B cell (primary cell): ENCODE data around the gene HTT. TPM values are rescaled to one million over a fixed set of nuclear protein-coding genes. Genes with fewer than 3 reads are reported as not detected.

Source experiments
- ATAC-seq: fragments of 200-7000 bp; cut with Tn5 transposase; one replicate; pipeline ENCODE4 v1.10.0; 2021; ENCODE audit warnings: low read depth, mild to moderate bottlenecking, moderate number of reproducible peaks, moderate library complexity
- CTCF ChIA-PET: fragments of 350-600 bp; sonication (Branson Sonifier 250); formaldehyde crosslinking; loops from one replicate; lab custom pipeline; 2021; ENCODE audit warnings: antibody characterized with exemption, inconsistent platforms; lab: Charles Lee
- POLR2A ChIA-PET: fragments of 350-600 bp; sonication (Branson Sonifier 250); formaldehyde crosslinking; loops from one replicate; lab custom pipeline; 2021; ENCODE audit warnings: antibody characterized with exemption; lab: Charles Lee
- DNase-seq: peaks from one replicate; pipeline ENCODE4 v3.0.0; 2013
- H2AFZ ChIP-seq: 2 replicates; pipeline ENCODE4 v1.6.1; 2012; ENCODE audit warnings: mild to moderate bottlenecking, low read depth, low read length; ENCODE audit not compliant: insufficient read depth, poor library complexity, severe bottlenecking
- H3K27ac ChIP-seq, 2 donors: 1 replicate in 1 of 2; 2 replicates in 1 of 2; pipeline ENCODE4 v1.5.1; 2012 to 2013; ENCODE audit warnings: low read length in 2 of 2, mild to moderate bottlenecking in 2 of 2, moderate library complexity in 1 of 2
- H3K27me3 ChIP-seq, 4 experiments: fragments of 200-600 bp in 1 of 4; sonication (generic) in 1 of 4; replicated peaks in 1 of 4; 1 replicate in 2 of 4; 2 replicates in 2 of 4; pipeline versions ENCODE4 v1.6.1 to v1.7.0; 2013 to 2016; ENCODE audit warnings: low read length in 3 of 4, mild to moderate bottlenecking in 2 of 4, mixed read lengths in 1 of 4, moderate library complexity in 1 of 4; ENCODE audit not compliant: insufficient read depth in 4 of 4, control insufficient read depth in 3 of 4; ENCODE audit errors: control extremely low read depth in 1 of 4
- H3K36me3 ChIP-seq, 2 experiments: replicated peaks in 1 of 2; 1 replicate in 1 of 2; 2 replicates in 1 of 2; pipeline versions ENCODE4 v1.6.1 to v1.7.1; 2013; ENCODE audit warnings: low read length in 1 of 2; ENCODE audit not compliant: insufficient read depth in 2 of 2, control insufficient read depth in 1 of 2; ENCODE audit errors: control extremely low read depth in 1 of 2, extremely low read depth in 1 of 2
- H3K4me1 ChIP-seq, 2 donors: fragments of 200-600 bp in 1 of 2; sonication (generic) in 1 of 2; 1 replicate in 1 of 2; 2 replicates in 1 of 2; pipeline versions ENCODE4 v1.5.1 to v1.6.1; 2013 to 2017; ENCODE audit warnings: low read length in 2 of 2; ENCODE audit not compliant: control insufficient read depth in 2 of 2, insufficient read depth in 2 of 2
- H3K4me2 ChIP-seq: replicated peaks from 2 replicates; pipeline ENCODE3; 2012; ENCODE audit warnings: mild to moderate bottlenecking, low read depth, low read length; ENCODE audit not compliant: poor library complexity, severe bottlenecking
- H3K4me3 ChIP-seq, 5 experiments: fragments of 200-600 bp in 1 of 5; sonication (generic) in 1 of 5; 1 replicate in 3 of 5; 2 replicates in 2 of 5; pipeline versions ENCODE4 v1.5.1 to v1.7.0; 2011 to 2016; ENCODE audit warnings: low read length in 4 of 5, mild to moderate bottlenecking in 4 of 5, low read depth in 2 of 5, control low read depth in 1 of 5, moderate library complexity in 1 of 5; ENCODE audit not compliant: insufficient read depth in 1 of 5; ENCODE audit errors: control extremely low read depth in 1 of 5, extremely low read depth in 1 of 5
- H3K79me2 ChIP-seq: fragments of 200-600 bp; sonication (generic); one replicate; pipeline ENCODE4 v1.6.0; 2016; ENCODE audit warnings: low read length; ENCODE audit not compliant: control insufficient read depth, insufficient read depth
- H3K9ac ChIP-seq: fragments of 200-600 bp; sonication (generic); 2 replicates; pipeline ENCODE4 v1.6.1; 2017; ENCODE audit warnings: mild to moderate bottlenecking, low read length, moderate library complexity
- H3K9me3 ChIP-seq, 3 donors: one replicate each; pipeline versions ENCODE4 v1.6.1 to v1.7.1; 2013; ENCODE audit warnings: low read length in 2 of 3; ENCODE audit not compliant: control insufficient read depth in 2 of 3, insufficient read depth in 1 of 3; ENCODE audit errors: control extremely low read depth in 1 of 3
- H4K20me1 ChIP-seq: 2 replicates; pipeline ENCODE4 v1.6.0; 2012; ENCODE audit warnings: mild to moderate bottlenecking, low read length; ENCODE audit not compliant: insufficient read depth, control insufficient read depth, poor library complexity, severe bottlenecking
- H3K27ac Mint-ChIP-seq: one replicate; pipeline ENCODE4 v1.8.0; 2021; ENCODE audit warnings: mixed read lengths
- H3K27me3 Mint-ChIP-seq: one replicate; pipeline ENCODE4 v1.8.0; 2021; ENCODE audit warnings: mixed read lengths
- H3K4me1 Mint-ChIP-seq: one replicate; pipeline ENCODE4 v1.8.0; 2021; ENCODE audit warnings: mixed read lengths
- H3K4me3 Mint-ChIP-seq: one replicate; pipeline ENCODE4 v1.8.0; 2021; ENCODE audit warnings: mixed read lengths
- H3K9me3 Mint-ChIP-seq: one replicate; pipeline ENCODE4 v1.8.0; 2022; ENCODE audit warnings: mixed read lengths; ENCODE audit not compliant: insufficient read depth
- EZH2 ChIP-seq: IDR thresholded peaks from 2 replicates; pipeline ENCODE4 v1.6.1; 2012; ENCODE audit warnings: borderline replicate concordance, low read depth, mild to moderate bottlenecking, moderate library complexity, low read length; ENCODE audit not compliant: insufficient read depth, poor library complexity, severe bottlenecking
- WGBS: methylation state at CpG from one replicate; pipeline ENCODE4 v1.1.5; 2013; ENCODE audit warnings: missing lambda C conversion rate; ENCODE audit not compliant: insufficient coverage; 5-methylcytosine and 5-hydroxymethylcytosine counted together
- intact Hi-C: fragments of 100-400 bp; cut with micrococcal nuclease; formaldehyde crosslinking; loops from one replicate; pipeline ENCODE4 v1.10.0; 2022
- polyA plus RNA-seq: library from polyadenylated mRNA; depleted of rRNA; stranded (reverse); fragments of >200 nt; gene quantifications from 2 replicates; pipeline ENCODE4 v1.2.3, GENCODE V29; 2012
- total RNA-seq, 2 donors: library from RNA; stranded (reverse); fragments of 120-200 nt in 1 of 2; gene quantifications; 1 replicate in 1 of 2; 2 replicates in 1 of 2; pipeline versions ENCODE4 v1.2.3 to v1.2.4, GENCODE V29; 2013 to 2022
- TF ChIP-seq, protein P1 (sequence below): fragments of 200-600 bp; IDR thresholded peaks from one replicate; pipeline ENCODE4 v1.8.0; 2022; ENCODE audit warnings: antibody characterized with exemption, mild to moderate bottlenecking

The HTT gene
- total and polyA plus RNA-seq, 2 donors (not counting 1 experiment from before 2014, with no cell fraction given), result 52.8 to 195 TPM

DNA sequence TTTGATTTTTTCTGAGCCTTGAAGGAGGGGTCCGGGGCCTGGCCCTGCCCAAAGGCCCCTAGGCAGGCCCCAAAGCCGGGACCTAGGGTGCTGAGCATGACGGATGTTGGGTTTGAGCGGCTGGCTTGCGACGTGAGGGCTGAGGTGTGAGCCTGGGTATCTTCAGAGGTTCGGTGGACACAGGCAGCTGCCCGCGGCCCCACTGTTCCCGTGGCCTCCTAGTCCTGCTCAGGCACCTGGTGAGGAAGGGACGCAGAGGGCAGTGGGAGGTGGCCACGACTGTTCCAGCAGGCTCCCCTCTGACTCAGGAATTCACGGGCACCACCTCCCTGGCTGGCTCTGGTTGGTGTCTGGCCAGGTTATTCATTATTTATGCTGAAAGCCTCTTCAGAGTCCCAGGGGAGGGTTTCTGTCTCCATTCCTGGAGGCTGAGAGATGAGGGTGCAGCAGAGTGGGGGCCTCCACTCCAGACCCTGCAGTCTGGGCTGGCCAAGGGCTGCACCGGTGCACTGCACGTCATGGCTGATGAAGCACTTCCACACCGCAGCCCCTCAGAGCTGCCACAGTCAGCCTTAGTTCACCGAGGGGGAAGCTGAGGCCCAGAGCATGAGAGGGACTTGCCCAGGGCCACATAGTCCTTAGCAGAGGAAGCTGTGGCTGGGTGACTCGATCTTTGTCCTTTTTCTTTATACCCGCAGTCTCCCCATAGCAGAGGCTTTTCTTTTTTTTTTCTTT lies 176.6 kb downstream of the HTT start:
- H3K9me3 Mint-ChIP-seq, result no peaks in the 10 kb centered on the region
- no peaks in the 10 kb centered on the region for H3K27me3 Mint-ChIP-seq
- Histone ChIP-seq H3K36me3 (no peaks in the 10 kb centered on the region), H3K79me2 (no peaks in the 10 kb centered on the region), H3K4me3 (no peak overlapping the region), H3K4me1 (no peaks in the 10 kb centered on the region), H3K27me3 (no peaks in the 10 kb centered on the region), H3K9ac (no peak overlapping the region), H4K20me1 (no peaks in the 10 kb centered on the region), H3K27ac (no peak overlapping the region), H2AFZ (no peak overlapping the region), H3K4me2 (no peak overlapping the region), H3K9me3 (no peaks in the 10 kb centered on the region)
- ChIA-PET CTCF (no interaction called here), POLR2A (no interaction called here)
- H3K27ac Mint-ChIP-seq, result no peak overlapping the region
- H3K4me3 Mint-ChIP-seq, result no peak overlapping the region
- no peaks in the 10 kb centered on the region for H3K4me1 Mint-ChIP-seq
- ATAC-seq (no peak), DNase-seq (no peak)
- intact Hi-C loops, result no loop called here
- WGBS, result 94% methylated on average over 17 of the region's 19 CpGs
- TF ChIP-seq EZH2, result no peak
- TF ChIP-seq, protein P1, sequence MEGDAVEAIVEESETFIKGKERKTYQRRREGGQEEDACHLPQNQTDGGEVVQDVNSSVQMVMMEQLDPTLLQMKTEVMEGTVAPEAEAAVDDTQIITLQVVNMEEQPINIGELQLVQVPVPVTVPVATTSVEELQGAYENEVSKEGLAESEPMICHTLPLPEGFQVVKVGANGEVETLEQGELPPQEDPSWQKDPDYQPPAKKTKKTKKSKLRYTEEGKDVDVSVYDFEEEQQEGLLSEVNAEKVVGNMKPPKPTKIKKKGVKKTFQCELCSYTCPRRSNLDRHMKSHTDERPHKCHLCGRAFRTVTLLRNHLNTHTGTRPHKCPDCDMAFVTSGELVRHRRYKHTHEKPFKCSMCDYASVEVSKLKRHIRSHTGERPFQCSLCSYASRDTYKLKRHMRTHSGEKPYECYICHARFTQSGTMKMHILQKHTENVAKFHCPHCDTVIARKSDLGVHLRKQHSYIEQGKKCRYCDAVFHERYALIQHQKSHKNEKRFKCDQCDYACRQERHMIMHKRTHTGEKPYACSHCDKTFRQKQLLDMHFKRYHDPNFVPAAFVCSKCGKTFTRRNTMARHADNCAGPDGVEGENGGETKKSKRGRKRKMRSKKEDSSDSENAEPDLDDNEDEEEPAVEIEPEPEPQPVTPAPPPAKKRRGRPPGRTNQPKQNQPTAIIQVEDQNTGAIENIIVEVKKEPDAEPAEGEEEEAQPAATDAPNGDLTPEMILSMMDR, result no peak

DNA sequence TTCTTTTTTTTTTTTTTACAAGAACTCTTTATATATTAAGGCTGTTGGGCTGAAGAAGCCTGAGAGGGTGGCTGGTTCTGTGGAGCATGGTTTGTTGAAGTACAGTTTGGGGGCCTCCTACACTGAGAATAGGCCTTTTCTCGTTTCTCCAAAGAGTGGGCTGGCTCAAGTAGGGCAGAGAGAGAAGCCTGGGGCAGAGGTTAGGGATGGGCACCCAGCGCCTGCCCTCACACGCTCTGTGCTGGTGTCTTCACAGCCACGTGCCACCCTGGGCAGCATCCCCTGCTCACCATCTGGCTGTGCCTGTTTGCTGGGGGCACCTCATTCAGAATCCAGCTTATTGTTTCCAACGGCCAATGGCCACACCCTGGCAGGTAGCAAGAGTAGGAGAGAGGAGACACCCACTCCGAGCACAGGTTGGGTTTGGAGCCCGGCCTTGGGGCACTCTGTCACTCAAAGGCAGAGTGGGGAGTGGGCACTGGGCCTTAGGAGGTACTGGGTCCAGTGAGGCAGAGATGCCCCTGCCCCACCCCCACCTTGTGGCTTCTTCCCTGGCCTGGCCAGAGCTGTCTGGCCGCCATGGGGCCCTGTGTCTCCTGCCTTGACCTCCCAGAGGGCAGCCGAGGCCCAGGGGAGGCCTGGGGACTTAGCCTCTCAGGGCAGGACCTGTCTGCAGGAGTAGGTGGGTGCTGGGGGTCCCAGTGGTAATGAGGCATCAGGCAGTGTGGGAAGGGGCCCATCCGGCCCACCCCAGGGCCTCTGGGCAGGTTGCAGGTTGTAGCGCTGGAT lies 177.4 kb downstream of the HTT start:
- Mint-ChIP-seq H3K27me3 (no peaks in the 10 kb centered on the region), H3K27ac (no peak overlapping the region), H3K9me3 (no peaks in the 10 kb centered on the region), H3K4me1 (peaks cover 4% of the 10 kb centered on the region), H3K4me3 (no peak overlapping the region)
- POLR2A ChIA-PET, result no interaction called here
- 96% methylated on average over 8 of the region's 11 CpGs for WGBS
- no peaks in the 10 kb centered on the region for H3K79me2 ChIP-seq
- CTCF ChIA-PET, result no interaction called here
- no peak overlapping the region for H2AFZ ChIP-seq
- H3K27ac ChIP-seq, result no peak overlapping the region
- H3K9me3 ChIP-seq, result no peaks in the 10 kb centered on the region
- no peaks in the 10 kb centered on the region for H4K20me1 ChIP-seq
- ATAC-seq (no peak), DNase-seq (no peak)
- no peaks in the 10 kb centered on the region for H3K27me3 ChIP-seq
- intact Hi-C loops, result no loop called here
- H3K36me3 ChIP-seq, result no peaks in the 10 kb centered on the region
- TF ChIP-seq, protein P1, result no peak
- no peak for TF ChIP-seq EZH2
- H3K4me2 ChIP-seq, result no peak overlapping the region
- H3K4me1 ChIP-seq, result no peaks in the 10 kb centered on the region
- no peak overlapping the region for H3K9ac ChIP-seq
- H3K4me3 ChIP-seq, result no peak overlapping the region
